Measurements from ENCODE around the gene SGK1.

- TF ChIP-seq CTCF (IDR thresholded peaks at IDR 0.05) (no peak), POLR2A (IDR thresholded peaks at IDR 0.05) (no peak)
Observed at GRCh38 chr6:134230940-134231339, 87.0 kb downstream of the SGK1 start.

Measured in Peyer's patch (tissue), 4 donors.